CD1c-positive myeloid dendritic cell (primary cell): Measurements from ENCODE around the gene C16orf78.
A peak's percentile ranks its signal among the peaks of the same experiment; 100 is the strongest.
"Not testable (repeated sequence)": the region's sequence is repeated elsewhere in the genome, so short reads cannot be mapped to it uniquely, and the experiment has no call there.

Experiments used
- DNase-seq: peaks from one replicate; pipeline ENCODE4 v3.0.0-alpha.2; 2016; ENCODE audit errors: extremely low spot score

C16orf78 gene

DNA sequence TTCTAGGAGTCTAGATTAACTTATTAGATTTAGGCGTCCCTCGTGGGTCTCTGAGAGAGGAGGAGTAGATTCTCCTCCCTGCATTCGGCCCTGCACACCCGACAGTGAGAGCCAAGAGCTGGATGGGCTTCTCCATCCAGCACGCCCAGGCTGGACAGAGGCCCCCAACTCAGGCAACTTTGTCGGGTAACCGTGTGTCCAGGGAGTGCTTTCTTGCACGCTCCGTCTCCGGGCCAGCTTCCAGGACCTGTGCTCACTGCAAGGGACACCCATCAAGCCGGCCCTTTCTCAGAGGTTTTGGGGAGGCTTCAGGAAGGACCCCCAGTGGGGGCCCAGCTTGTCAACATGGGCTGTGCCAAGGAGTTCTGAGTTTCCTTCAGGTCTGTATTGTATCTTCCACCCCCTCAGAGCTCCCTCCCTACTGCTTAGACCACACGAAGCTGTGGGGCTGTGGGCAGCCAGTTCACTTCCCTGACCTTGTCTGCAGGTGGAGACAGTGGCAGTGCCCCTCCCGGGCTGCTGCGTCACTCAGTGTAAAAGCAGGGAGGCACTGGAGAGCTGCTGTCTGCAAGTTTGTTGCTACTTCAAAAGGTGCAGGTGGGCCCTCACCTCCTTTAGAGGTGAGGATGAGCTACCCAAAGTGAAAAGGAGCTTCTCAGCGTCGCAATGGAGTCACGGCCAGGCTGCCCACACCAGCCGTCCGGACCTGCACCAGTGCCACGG, 24.0 kb upstream of the C16orf78 start:
- no peak for DNase-seq

GRCh38 chr16:49350265-49351095, 23.1 kb upstream of the C16orf78 start:
- peak; percentile 54 for DNase-seq

- DNase-seq = no peak
These were observed 22.5 kb upstream of the C16orf78 start for GRCh38 chr16:49351096-49351487.

DNA sequence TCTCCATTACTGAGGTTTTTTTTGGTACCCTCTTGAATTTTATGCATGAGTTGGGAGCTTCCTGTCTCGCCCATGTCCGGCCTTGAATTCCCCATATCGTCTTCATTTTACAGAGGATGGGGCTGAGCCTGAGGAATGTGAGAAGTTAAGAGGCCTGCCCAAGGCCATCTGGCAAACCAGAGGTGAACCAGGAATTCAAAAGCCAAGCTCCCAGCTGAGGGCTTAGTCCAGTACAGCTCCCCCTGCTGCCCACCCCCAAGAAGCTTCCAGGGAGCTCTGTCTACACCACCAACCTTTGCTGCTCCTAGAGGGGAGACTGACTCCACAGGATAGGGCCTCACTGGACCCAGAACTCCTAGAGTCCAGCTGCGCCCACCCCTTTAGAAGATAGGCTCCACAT, 20.7 kb upstream of the C16orf78 start:
- DNase-seq = no peak

GRCh38 chr16:49353680-49354079, 19.9 kb upstream of the C16orf78 start:
- DNase-seq = no peak

GRCh38 chr16:49354101-49354500, 19.5 kb upstream of the C16orf78 start:
- no peak for DNase-seq

DNA sequence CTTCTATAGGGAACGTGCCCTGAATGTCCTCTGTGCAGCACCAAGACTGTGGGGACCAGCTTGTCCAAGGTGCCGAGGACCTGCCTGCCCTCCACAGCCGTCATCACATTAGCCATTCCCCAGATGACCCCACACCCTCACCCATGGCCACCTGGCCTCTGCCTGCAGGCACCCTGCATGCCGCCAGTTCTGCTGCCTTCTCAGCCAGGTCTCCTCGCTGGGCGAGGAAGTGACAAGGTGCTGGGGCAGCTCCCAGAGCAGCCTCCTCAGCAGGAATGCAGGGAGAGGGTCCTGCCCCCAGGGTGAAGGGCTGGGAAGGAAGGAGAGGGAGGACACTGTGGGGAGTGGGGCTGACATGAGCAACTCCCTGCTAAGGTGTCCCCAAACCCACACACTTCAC, 18.6 kb upstream of the C16orf78 start:
- no peak for DNase-seq

- no peak for DNase-seq
These were observed 17.5 kb upstream of the C16orf78 start for GRCh38 chr16:49355933-49356665.

DNA sequence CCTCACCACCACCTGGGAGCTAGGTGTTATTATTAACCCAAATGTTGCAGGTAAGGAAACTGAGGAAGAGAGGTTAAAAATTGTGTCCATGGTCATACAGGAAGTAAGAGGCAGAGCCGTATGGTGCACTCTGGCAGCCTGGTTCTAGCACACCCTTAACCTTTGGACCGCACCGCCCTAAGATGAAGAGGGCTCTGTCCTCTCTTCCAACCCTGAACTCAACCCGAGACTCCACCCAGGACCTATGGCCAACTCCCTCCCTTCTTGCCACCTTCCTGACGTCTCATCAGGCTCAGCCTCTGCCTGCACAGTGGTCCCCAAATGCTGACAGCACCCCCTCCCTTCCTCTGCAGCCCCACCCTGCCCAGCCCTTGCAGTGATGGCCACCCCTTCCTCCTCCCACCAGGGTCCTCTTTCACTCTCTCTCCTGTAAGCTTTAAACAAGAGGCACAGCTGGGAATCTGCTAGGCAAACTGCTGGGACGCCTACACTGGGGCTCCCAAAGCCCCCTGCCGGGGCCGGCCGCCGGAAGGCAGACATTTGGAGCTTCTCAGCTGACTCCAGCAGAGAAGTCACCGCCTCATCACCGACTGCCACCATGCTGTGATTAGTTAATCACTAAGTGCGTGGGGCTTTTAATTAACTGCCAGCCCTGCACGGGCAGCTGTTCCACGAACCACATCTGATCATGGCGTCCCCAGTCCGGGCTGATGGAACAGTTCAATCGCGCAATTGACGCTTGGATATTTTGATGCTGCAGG, 16.7 kb upstream of the C16orf78 start:
- DNase-seq = no peak

DNA sequence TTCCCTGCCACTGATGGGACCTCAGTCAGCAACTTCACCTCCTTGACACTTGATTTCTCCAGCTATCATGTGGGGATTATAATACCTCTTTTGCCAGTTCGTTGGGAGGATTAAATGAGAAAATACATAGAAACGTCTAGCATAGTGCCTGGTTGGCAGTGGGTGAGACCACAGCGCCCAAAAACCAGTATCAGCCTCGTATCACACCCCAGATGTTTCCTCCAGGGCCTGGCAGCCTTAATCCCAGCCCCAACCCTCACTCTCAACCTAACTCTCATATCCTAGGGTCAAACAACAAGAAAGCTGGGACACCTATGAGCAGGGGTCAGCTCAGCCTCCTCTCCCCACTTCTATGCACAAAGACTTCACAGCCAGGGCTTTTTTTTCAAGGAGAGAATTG, 14.0 kb upstream of the C16orf78 start:
- no peak for DNase-seq

- not testable (repeated sequence) for DNase-seq
These were observed 11.9 kb upstream of the C16orf78 start for GRCh38 chr16:49361731-49362130.

- no peak for DNase-seq
These were observed 11.4 kb upstream of the C16orf78 start for GRCh38 chr16:49362230-49362629.

DNA sequence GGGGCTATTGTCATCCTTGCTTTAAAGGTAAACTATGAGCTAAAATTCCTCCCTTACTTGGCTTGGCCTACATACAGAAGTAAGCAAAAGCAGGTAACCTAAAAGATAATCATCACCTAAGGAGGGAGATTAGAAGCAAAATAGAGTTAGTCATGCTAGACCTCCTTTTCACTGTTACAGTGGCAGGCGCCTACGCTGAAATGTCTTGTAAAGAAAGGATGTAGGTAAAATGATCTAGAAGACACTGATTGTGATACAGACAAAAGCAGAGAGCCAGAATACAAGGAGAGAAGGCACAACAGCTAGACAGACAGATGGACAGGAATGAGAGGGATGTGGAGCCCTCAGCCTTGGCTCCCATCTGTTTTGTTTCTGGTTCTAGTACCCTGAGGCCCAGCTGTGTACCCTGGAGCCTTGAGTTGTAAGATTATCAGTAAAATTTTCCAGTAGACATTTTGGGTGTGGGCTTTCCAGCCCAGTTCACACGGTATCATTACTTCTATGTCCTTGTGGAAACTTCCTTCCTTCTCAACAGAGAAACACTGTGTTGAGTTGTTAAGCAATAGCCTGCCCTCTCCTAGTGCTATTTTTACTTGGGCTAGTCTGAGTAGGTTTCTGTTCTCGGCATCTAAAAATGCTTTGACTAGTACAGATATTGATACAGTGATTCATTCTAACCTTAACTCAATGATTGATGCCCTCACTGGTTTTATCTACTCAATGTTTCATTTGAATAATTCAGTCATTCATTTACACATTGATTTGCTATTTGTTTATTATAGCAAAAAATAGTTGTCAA, 7.7 kb upstream of the C16orf78 start:
- DNase-seq = no peak

DNA sequence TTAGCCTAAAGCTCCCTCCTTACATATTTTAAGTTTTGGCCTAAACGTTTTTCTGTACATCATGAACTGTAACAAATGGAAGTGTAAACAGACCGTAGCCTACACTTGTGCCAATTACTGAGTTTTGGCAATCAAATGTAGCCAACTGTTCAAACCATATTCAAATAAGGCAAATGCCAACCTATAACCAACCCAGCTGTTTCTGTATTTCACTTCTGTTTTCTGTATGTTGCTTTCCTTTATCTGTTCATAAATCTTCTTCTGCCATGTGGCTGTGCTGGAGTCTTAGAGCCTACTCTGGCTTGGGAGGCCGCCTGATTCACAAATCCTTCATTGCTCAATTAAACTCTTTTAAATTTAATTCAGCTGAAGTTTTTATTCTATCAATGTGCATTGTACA, 6.9 kb upstream of the C16orf78 start:
- DNase-seq = no peak

DNA sequence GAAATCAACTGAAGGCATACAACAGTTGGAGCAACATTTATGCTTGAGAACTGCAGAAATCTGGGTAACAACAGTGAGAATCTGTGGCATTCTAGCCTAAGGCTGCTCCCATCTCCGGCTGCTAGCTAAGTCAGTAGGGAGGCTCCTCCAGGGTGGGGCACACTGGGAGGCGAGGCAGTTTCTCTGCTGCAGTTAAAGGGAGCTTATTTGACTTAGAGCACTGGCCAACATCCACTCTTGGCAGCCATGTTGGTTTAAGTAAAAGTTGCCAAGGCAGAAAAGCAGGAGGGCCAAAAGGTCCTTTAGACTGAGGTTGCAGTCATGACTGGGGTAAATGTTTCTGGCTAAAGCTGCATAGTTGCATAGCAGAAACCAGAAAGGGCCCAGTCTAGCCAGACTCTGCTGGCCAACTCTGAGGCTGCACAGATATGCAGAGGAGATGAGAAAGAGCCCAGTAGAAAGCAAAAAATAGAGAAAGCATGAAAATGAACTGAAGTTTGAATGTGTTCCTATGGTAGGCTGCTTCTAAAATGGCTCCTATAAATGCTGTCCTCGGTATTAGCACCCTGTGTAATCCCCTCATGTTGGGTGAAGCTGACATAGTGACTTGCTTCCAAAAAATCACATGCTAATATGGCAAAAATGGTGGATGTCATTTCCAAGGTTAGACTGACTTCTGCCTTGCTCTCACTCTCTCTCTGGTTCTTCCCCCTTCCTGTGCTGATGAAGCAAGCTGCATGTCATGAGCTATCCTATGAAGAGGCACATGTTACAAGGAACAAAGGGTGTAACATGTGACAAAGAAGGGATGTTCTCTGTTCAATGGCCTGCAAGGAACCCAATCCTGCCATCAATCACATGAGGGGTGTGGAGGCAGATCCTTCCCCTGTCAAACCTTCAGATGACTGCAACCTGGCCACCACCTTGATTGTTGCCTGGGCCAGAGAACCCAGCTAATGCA, 3.7 kb upstream of the C16orf78 start:
- DNase-seq = no peak

DNA sequence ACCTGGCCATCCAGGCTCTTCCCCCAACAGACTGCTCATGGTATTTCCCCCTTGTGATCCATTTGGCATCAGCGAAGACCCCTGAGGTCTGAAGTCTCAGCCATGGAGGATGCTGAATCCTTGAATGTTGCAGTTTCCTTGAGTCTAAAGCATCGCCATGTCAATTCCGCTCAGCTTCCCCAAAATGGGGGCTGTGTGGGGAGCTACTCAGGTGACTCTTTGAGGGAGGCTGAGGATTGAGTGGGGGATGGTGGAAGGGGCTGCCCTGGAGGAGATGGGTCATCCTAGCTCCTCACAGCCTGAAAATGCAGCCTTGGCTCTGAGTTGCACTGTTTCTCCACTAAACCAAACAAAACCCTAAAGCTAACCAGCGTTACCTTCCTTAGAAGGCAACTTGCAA, 2.6 kb downstream of the C16orf78 start:
- DNase-seq = no peak

DNA sequence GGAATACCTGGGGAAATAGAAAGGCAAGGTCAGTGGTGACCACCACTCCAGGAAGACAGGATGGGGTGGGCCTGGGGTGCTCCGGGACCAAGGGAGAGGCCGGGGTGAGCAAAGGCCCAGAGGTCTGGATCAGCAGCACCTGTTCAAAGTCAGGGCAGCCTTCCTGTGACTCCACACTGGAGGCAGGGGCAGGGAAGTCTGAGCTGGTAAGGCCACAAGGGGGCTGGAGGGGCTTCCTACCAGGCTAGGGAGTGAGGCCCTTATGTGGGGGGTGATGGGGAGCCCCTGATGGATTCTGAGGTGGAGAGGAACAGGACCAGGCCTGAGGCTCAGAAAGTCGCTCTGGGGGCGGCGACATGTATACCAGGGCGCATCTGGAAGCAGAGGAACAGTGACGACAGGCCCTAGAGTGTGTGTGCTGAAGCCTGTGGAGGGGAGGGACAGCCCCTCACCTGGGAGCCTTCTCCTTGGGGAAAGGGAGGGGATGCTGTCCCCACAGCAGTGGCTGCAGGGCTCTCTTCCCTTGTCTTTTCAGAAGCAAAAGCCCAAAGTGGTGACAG, 3.7 kb downstream of the C16orf78 start:
- no peak for DNase-seq

DNA sequence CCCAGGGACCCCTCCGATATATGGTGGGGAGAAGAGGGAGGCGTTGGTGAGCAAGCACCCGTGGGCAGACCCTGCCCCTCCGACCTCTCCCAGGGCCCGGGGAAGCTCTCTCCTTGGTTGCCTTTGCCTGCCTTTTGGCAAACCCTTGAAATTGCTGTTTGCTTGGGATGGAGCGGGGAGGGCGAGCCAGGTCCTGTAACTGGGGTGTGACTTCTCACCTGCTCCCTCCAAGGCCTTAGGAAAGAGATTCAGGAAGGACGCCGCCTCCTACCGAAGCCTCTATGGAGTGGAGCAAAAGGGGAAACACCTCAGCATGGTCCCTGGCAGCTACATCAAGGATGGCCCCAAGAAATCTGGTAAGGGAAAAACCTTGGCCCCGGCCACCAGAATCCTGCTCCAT, 4.6 kb downstream of the C16orf78 start:
- DNase-seq = no peak

DNA sequence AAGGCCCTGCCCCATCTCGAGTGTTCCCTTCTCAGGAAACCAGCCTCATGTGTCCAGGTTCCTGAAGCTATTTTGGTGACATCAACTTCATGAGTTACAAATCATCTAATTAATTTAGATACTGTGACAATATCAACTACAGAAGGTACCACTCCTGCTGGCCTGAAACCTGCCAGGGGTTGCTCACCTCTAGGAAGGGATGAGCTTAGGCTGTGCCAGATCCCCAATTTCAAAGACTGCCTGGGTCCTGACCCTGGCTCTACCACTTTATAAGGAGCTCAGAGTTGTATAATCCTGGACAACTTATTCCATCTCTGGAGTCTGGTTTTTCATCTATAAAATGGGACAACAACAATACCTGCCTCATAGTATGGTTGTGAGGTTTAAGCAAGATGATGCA, 5.2 kb downstream of the C16orf78 start:
- no peak for DNase-seq

- no peak for DNase-seq
These were observed 9.3 kb downstream of the C16orf78 start for GRCh38 chr16:49382916-49383315.
